ENCODE results near the gene CCR9. TPM values are rescaled to one million over a fixed set of nuclear protein-coding genes. Genes with fewer than 3 reads are reported as not detected.

CCR9 gene, protein sequence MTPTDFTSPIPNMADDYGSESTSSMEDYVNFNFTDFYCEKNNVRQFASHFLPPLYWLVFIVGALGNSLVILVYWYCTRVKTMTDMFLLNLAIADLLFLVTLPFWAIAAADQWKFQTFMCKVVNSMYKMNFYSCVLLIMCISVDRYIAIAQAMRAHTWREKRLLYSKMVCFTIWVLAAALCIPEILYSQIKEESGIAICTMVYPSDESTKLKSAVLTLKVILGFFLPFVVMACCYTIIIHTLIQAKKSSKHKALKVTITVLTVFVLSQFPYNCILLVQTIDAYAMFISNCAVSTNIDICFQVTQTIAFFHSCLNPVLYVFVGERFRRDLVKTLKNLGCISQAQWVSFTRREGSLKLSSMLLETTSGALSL
- total RNA-seq, result not detected

DNA sequence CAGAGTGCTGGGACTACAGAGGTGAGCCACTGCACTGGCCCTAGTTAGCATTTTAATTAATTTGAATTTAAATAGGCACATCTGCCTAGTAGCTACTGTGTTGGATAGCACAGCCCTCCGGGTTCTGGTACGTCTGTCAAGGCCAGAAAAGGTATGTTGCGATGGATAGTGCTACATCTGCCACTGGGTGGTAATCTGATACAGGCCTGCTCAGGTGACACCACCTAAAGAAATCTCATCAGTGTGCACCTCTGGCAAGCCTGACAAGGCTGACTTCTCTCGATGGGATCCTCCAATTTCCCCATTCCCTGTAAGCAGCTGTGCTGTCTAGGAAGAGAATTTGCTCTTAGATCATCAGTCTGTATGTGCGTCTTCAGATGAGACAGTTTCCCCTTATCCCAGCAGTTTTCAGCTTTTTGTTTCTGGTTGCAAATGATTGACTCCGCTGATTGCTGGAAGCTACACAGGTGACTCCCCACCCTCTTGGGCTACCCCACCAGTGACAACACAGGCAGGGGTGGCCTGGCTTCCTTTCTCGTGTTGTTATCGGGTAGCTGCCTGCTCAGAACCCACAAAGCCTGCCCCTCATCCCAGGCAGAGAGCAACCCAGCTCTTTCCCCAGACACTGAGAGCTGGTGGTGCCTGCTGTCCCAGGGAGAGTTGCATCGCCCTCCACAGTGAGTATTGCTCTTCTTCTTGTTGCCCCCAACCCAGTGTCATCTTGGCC, at the start of gene CCR9:
Gene CCR9 (plus strand): TSS at position 565 of the 727 bp plus-strand sequence. CDS start 8,391 bp downstream, outside the sequence.
- no peak for TF ChIP-seq POLR2A (IDR thresholded peaks at IDR 0.05)
- TF ChIP-seq, protein P1, sequence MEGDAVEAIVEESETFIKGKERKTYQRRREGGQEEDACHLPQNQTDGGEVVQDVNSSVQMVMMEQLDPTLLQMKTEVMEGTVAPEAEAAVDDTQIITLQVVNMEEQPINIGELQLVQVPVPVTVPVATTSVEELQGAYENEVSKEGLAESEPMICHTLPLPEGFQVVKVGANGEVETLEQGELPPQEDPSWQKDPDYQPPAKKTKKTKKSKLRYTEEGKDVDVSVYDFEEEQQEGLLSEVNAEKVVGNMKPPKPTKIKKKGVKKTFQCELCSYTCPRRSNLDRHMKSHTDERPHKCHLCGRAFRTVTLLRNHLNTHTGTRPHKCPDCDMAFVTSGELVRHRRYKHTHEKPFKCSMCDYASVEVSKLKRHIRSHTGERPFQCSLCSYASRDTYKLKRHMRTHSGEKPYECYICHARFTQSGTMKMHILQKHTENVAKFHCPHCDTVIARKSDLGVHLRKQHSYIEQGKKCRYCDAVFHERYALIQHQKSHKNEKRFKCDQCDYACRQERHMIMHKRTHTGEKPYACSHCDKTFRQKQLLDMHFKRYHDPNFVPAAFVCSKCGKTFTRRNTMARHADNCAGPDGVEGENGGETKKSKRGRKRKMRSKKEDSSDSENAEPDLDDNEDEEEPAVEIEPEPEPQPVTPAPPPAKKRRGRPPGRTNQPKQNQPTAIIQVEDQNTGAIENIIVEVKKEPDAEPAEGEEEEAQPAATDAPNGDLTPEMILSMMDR (IDR thresholded peaks at IDR 0.05), result no peak
- TF ChIP-seq POLR2AphosphoS5 (IDR thresholded peaks at IDR 0.05), result no peak
- no peak within 1 kb of the TSS for H3K4me3 ChIP-seq
- intact Hi-C loops (cut with DNase I; ENCODE audit: low total_unique reads), result no loop called here
- no peaks in the 10 kb centered on the region for H3K27me3 ChIP-seq
- H3K4me1 ChIP-seq, result no peaks in the 10 kb centered on the region
- DNase-seq (ENCODE audit: low spot score in 2 of 2), result no peak
- H3K9me3 ChIP-seq, result no peaks in the 10 kb centered on the region
- H3K27ac ChIP-seq, result no peak within 1 kb of the TSS
- no peaks in the 10 kb centered on the region for H3K36me3 ChIP-seq

DNA sequence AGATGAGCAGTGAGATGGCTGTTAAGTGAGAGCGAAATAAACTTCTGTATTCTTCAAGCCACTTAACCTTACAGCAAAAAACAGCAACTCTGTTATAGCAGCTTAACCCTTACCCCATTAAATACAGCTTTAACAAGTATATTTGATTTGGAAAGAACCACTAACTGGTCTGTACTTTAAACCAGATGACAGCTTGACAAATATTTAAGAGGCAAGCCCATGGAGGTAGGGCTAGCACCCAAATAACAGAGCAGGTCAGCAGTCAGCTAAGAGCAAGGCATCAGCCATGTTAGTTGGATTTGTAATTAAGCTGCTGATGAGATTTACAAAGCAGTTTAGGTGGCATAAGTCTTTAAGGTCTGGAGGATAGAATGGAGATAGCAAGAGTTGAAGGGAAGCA, 47.9 kb upstream of the CCR9 start:
- Histone ChIP-seq H3K27ac (no peak overlapping the region), H3K4me1 (no peaks in the 10 kb centered on the region), H3K27me3 (no peaks in the 10 kb centered on the region), H3K36me3 (peaks cover 3% of the 10 kb centered on the region), H3K9me3 (no peaks in the 10 kb centered on the region), H3K4me3 (no peak overlapping the region)
- DNase-seq (ENCODE audit: low spot score in 2 of 2), result no peak
- TF ChIP-seq, protein P1 (IDR thresholded peaks at IDR 0.05), result no peak
- TF ChIP-seq POLR2A (IDR thresholded peaks at IDR 0.05), result no peak
- TF ChIP-seq POLR2AphosphoS5 (IDR thresholded peaks at IDR 0.05), result no peak
- intact Hi-C loops (cut with DNase I; ENCODE audit: low total_unique reads), result no loop called here

DNA sequence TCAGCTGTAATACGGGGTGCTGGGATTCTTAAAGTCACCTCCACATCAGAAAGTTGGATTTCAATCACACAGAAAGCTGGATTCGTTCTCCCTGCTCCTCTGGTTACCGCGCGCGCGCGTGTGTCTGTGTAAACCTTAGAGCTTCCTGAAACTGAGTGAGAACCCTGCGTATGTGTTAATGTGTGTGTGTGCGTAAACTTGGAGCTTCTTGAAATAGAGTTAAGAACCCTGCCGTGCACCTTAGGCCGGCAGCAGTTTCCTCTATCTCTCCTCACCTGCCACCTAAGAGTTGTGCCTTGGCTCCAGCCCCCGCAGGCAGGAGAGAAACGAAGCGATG, 45.0 kb upstream of the CCR9 start:
- DNase-seq (ENCODE audit: low spot score in 2 of 2), result no peak

DNA sequence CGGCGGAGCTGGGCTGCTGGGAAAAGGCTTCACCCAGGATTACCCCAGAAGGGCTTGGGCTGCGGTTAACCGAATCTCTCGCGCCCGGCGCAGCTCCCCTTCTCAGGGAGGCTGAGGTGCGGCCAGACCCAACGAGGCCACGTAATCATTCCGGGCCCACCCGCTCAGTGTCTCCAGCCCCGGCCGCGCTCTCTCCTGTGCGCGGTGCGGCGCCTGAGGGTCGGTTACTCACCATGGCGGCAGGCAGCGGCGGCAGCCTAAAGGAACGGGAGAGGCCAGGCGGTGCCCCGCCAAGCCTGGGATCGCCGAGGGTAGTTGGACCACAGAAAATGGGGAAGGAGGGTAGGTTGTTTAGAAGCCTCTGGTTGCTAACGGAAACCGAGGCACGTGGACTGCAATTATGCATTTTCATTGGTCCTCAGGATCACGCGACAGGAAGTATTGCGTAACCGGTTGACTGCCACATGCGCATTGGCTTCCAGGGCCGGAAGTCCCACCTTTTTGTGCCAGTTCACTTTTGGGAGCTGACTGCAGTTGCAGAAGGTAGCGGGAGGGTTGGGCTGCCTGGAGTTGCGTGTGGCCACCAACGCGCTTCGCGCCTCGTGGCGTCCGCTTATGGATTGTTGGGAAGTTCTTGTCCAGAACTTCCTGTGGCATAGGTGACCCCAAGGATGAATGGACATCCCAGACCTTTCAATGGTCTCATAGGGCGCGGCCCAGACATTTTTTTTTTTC, 44.4 kb upstream of the CCR9 start, which contains the start of gene LZTFL1:
Gene LZTFL1 (minus strand): TSS at position 363 of the 735 bp plus-strand sequence. CDS start 128 bp downstream, at position 235.
- Histone ChIP-seq H3K9me3 (no peaks in the 10 kb centered on the region), H3K4me1 (no peaks in the 10 kb centered on the region), H3K27ac (peak within 1 kb of the TSS; percentile 78 to 87), H3K36me3 (no peaks in the 10 kb centered on the region), H3K4me3 (peak within 1 kb of the TSS; percentile 85 to 97 (median 92)), H3K27me3 (peaks cover 0 to 4% of the 10 kb centered on the region in 2 donors)
- intact Hi-C loops (cut with DNase I; ENCODE audit: low total_unique reads), result no loop called here
- peak; percentile 93 to 94 for DNase-seq (ENCODE audit: low spot score in 2 of 2)
- TF ChIP-seq, protein P1 (IDR thresholded peaks at IDR 0.05), result no peak
- TF ChIP-seq POLR2A (IDR thresholded peaks at IDR 0.05) (no peak), POLR2AphosphoS5 (IDR thresholded peaks at IDR 0.05) (peak; percentile 79 to 95 (median 85))

More for the DNA sequence above, 45.0 kb upstream of the CCR9 start:
- Histone ChIP-seq H3K4me1 (no peaks in the 10 kb centered on the region), H3K4me3 (peak overlapping the region; percentile 85 to 97 (median 92)), H3K9me3 (no peaks in the 10 kb centered on the region), H3K36me3 (no peaks in the 10 kb centered on the region), H3K27me3 (peaks cover 0 to 1% of the 10 kb centered on the region in 2 donors), H3K27ac (peak overlapping the region; percentile 78 to 87)
- intact Hi-C loops (cut with DNase I; ENCODE audit: low total_unique reads), result no loop called here
- TF ChIP-seq POLR2AphosphoS5 (IDR thresholded peaks at IDR 0.05) (no peak), POLR2A (IDR thresholded peaks at IDR 0.05) (no peak)
- TF ChIP-seq, protein P1 (IDR thresholded peaks at IDR 0.05), result no peak

Data from breast epithelium (tissue), 4 donors.